Peyer's patch (tissue), 4 donors: ENCODE data around the gene RARB.

Experiments
- CTCF ChIP-seq, 6 experiments: fragments of 450-650 bp in 4 of 6; fragments of 200-600 bp in 2 of 6; sonication (generic) in 1 of 6; IDR thresholded peaks; one replicate each; pipeline ENCODE4 v1.5.1; 2017 to 2019; ENCODE audit warnings: antibody characterized with exemption in 6 of 6, mild to moderate bottlenecking in 3 of 6, moderate library complexity in 1 of 6
- POLR2A ChIP-seq, 2 donors: fragments of 450-650 bp; IDR thresholded peaks; one replicate each; pipeline ENCODE4 v1.5.1; 2017; ENCODE audit warnings: antibody characterized with exemption in 2 of 2, mild to moderate bottlenecking in 2 of 2, moderate library complexity in 2 of 2

DNA sequence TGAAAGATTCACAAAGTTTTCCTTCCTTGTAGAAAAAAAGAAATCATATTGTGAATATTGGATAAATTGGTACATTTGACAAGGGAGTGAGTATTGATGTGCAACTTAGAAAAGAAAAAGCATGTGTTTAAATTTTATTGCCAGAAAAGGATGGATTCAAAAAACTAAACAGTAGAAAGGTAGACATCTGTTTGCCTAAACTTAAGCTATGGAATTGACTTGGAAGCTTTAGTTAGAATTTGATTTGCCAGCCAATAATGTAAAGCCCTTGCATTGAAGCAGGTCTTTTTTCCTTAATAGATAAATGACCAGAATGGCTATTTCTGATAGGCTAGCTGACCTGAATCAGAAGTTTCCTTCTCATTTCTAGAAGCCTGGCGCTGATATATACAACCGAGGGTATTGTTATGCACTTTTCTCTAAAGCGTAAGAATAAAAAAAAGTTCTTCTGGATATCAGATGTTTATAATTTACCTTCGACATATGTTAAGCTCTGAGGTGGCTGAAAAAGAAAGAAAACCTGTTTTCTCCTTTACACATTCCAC lies 4.2 kb downstream of the RARB start:
- TF ChIP-seq POLR2A (IDR thresholded peaks at IDR 0.05) (no peak), CTCF (IDR thresholded peaks at IDR 0.05) (no peak)
